Ovary (tissue), 9 donors: ENCODE results near the gene GINS3. TPM values are rescaled to one million over a fixed set of nuclear protein-coding genes. Genes with fewer than 3 reads are reported as not detected.
"Not testable (repeated sequence)": the region's sequence is repeated elsewhere in the genome, so short reads cannot be mapped to it uniquely, and the experiment has no call there.

Experiments
- DNase-seq, 5 donors: peaks; one replicate each; pipeline ENCODE4 v3.0.0-alpha.2; 2019 to 2020
- H3K27ac ChIP-seq, 2 donors: fragments of 200-600 bp; one replicate each; pipeline versions ENCODE4 v1.5.1 to v1.8.0; 2019 to 2022
- H3K27me3 ChIP-seq: fragments of 200-600 bp; one replicate; pipeline ENCODE4 v1.8.0; 2022
- H3K36me3 ChIP-seq: fragments of 200-600 bp; sonication (generic); one replicate; pipeline ENCODE4 v1.5.1; 2019
- H3K4me1 ChIP-seq: one replicate; pipeline ENCODE4 v1.8.1; 2013; ENCODE audit warnings: mild to moderate bottlenecking, moderate library complexity; ENCODE audit not compliant: insufficient read depth
- H3K4me3 ChIP-seq: fragments of 200-600 bp; sonication (generic); one replicate; pipeline ENCODE4 v1.5.1; 2017
- H3K9me3 ChIP-seq, 2 donors: fragments of 200-600 bp in 1 of 2; sonication (generic) in 1 of 2; one replicate each; pipeline versions ENCODE4 v1.5.1 to v1.8.1; 2013 to 2019; ENCODE audit warnings: mild to moderate bottlenecking in 1 of 2, moderate library complexity in 1 of 2
- EP300 ChIP-seq: sonication (generic); formaldehyde crosslinking; IDR thresholded peaks from one replicate; pipeline ENCODE4 v1.6.1; 2017; ENCODE audit warnings: antibody characterized with exemption
- POLR2A ChIP-seq: fragments of 450-650 bp; IDR thresholded peaks from one replicate; pipeline ENCODE4 v1.6.1; 2017; ENCODE audit warnings: antibody characterized with exemption, mild to moderate bottlenecking, moderate library complexity
- WGBS, 3 donors: extraction: QIAGEN DNeasy Blood & Tissue Kit in 1 of 3; methylation state at CpG; one replicate each; pipeline versions ENCODE4 v1.1.5 to v1.1.7; 2013 to 2017; 5-methylcytosine and 5-hydroxymethylcytosine counted together
- intact Hi-C, 4 donors: fragments of 100-400 bp; cut with DNase I; formaldehyde crosslinking; loops; one replicate each; pipeline versions ENCODE4 v1.11.0 to v1.15.1; 2022 to 2023
- polyA plus RNA-seq, 2 donors: library from polyadenylated mRNA; stranded (reverse); fragments of 200-250 nt in 1 of 2; fragments of 350-450 nt in 1 of 2; fragmentation: Illumina TruSeq in 1 of 2; extraction: RNeasy Lipid Tissue Mini Kit (QIAGEN cat#74804) in 1 of 2; gene quantifications; one replicate each; pipeline ENCODE4 v1.2.3, GENCODE V29; 2013 to 2014
- total RNA-seq, 7 donors: library from RNA; depleted of rRNA in 2 of 7; stranded (reverse); fragments of >200 nt in 2 of 7; fragmentation: NEBNext Ultra II Directional in 3 of 7; extraction: Animal tissue kit (Norgen Biotek cat#: 25700) in 3 of 7; gene quantifications; one replicate each; pipeline versions ENCODE4 v1.1.0 to v1.2.4, GENCODE V29; 2016 to 2023
- TF ChIP-seq, protein P1 (sequence below), 3 donors: fragments of 450-650 bp in 2 of 3; fragments of 200-600 bp in 1 of 3; IDR thresholded peaks; one replicate each; pipeline versions ENCODE4 v1.5.1 to v1.8.0; 2016 to 2022; ENCODE audit warnings: antibody characterized with exemption in 3 of 3, mild to moderate bottlenecking in 1 of 3
- donor health status: DM: no; HTN: no; CAD: no; lungs with moderate emphysema.
- donor health status: DM: no; HTN: no; CAD: no.
- donor health status: Bipolar disorder and iron deficiency.
- donor health status: DM: yes; HTN: yes; CAD: no.
- donor health status: DM: no; HTN: no; CAD: no.
- donor health status: DM: yes; HTN: yes; CAD: no.

Gene GINS3
- total and polyA plus RNA-seq, 9 donors: 0.72 to 4.8 (median 1.7) TPM

DNA sequence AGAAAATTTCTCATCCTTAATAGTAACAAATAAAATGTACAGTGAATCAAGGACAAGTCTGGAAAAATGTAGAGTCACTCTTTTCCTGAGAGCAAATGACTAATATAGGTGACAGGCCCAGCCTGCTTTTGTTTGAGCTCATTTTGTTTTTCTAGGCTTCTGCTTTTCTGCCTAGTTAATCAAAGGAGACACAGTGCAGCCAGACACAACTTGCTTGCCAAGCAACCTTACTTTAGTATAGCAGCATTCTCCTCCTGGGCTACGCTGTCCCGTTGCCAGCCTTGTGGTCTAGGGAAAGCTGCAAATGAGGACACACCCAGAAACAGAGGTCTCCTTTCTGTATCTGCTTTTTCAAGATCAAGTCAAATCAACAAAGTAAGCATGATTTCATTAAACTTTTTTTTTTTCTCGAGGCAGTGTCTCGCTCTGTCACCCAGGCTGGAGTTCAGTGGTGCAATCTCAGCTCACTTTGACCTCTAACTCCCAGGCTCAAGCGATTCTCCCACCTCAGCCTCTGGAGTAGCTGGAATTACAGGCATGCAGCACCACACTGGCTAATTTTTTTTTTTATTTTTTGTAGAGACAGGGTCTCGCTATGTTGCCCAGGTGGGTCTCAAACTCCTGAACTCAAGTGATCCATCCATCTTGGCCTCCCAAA, 17.2 kb downstream of the GINS3 start:
- TF ChIP-seq, protein P1, sequence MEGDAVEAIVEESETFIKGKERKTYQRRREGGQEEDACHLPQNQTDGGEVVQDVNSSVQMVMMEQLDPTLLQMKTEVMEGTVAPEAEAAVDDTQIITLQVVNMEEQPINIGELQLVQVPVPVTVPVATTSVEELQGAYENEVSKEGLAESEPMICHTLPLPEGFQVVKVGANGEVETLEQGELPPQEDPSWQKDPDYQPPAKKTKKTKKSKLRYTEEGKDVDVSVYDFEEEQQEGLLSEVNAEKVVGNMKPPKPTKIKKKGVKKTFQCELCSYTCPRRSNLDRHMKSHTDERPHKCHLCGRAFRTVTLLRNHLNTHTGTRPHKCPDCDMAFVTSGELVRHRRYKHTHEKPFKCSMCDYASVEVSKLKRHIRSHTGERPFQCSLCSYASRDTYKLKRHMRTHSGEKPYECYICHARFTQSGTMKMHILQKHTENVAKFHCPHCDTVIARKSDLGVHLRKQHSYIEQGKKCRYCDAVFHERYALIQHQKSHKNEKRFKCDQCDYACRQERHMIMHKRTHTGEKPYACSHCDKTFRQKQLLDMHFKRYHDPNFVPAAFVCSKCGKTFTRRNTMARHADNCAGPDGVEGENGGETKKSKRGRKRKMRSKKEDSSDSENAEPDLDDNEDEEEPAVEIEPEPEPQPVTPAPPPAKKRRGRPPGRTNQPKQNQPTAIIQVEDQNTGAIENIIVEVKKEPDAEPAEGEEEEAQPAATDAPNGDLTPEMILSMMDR (IDR thresholded peaks at IDR 0.05): no peak
- TF ChIP-seq EP300 (no peak), POLR2A (no peak)
- no peaks in the 10 kb centered on the region for H3K9me3 ChIP-seq
- WGBS, 3 donors: 33 to 41% (median 39%) methylated on average over 6 of the region's 6 CpGs
- H3K4me1 ChIP-seq: no peaks in the 10 kb centered on the region
- no peak overlapping the region for H3K4me3 ChIP-seq
- no peaks in the 10 kb centered on the region for H3K27me3 ChIP-seq
- H3K27ac ChIP-seq: no peak overlapping the region
- intact Hi-C loops: no loop called here
- no peak for DNase-seq
- no peaks in the 10 kb centered on the region for H3K36me3 ChIP-seq

GRCh38 chr16:58411336-58411735, 19.1 kb downstream of the GINS3 start:
- no peak for TF ChIP-seq EP300
- no peak for TF ChIP-seq POLR2A
- TF ChIP-seq, protein P1 (IDR thresholded peaks at IDR 0.05): no peak
- WGBS, 3 donors: 96 to 99% (median 96%) methylated on average over 2 of the region's 2 CpGs
- no peak overlapping the region for H3K27ac ChIP-seq
- DNase-seq: no peak
- H3K27me3 ChIP-seq: no peaks in the 10 kb centered on the region
- intact Hi-C loops: loop anchor here in 1 of 4 donors (10.0 kb wide), 1 partner anchor 57 kb away; no protein-coding TSS in a partner anchor
- H3K9me3 ChIP-seq: no peaks in the 10 kb centered on the region
- H3K4me1 ChIP-seq: no peaks in the 10 kb centered on the region
- no peak overlapping the region for H3K4me3 ChIP-seq
- no peaks in the 10 kb centered on the region for H3K36me3 ChIP-seq

DNA sequence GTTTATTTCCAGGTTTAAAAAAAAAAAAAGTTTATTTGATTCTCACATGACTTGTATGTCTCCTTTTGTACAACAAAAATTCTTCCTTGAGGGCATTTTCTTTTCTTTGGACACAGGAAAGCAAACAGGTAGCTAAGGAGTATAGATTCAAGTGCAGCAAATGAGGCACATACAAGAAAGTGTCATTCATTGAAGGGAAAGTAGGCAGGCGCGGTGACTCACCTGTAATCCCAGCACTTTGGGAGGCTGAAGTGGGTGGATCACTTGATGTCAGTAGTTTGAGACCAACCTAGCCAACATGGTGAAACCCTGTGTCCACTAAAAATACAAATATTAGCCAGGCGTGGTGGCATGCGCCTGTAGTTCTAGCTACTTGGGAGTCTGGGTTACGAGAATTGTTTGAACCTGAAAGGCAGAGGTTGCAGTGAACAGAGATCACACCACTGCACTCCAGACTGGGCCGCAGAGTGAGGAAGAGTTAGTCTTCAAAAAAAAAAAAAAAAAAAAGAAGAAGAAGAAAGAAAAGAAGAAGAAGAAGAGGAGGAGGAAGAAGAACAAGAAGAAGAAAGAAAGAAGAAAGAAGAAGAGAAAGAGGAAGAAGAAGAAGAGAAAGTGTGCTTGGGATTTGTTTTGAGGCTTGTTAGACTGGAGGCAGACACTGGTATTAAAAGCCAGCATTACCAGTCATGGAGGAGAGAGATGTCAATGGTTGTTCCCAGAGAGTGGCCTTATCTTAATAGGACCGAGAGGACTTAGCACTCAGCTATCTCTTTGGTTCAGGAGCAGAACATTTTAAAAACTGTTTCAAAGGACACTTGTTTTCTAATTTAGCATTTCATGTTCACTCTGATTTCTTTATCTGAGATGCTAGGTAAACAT, 19.7 kb downstream of the GINS3 start:
- Histone ChIP-seq H3K27me3 (no peaks in the 10 kb centered on the region), H3K27ac (no peak overlapping the region), H3K4me3 (no peak overlapping the region), H3K36me3 (no peaks in the 10 kb centered on the region), H3K4me1 (no peaks in the 10 kb centered on the region), H3K9me3 (no peaks in the 10 kb centered on the region)
- TF ChIP-seq POLR2A (no peak), EP300 (no peak)
- TF ChIP-seq, protein P1 (IDR thresholded peaks at IDR 0.05): no peak
- intact Hi-C loops: loop anchor here in 1 of 4 donors (10.0 kb wide), 1 partner anchor 57 kb away; no protein-coding TSS in a partner anchor
- no peak for DNase-seq
- WGBS, 3 donors: 84 to 87% (median 85%) methylated on average over 7 of the region's 7 CpGs

GRCh38 chr16:58412615-58412970, 20.3 kb downstream of the GINS3 start:
- H3K4me1 ChIP-seq, H3K27ac ChIP-seq, H3K4me3 ChIP-seq, H3K36me3 ChIP-seq, H3K27me3 ChIP-seq, DNase-seq, H3K9me3 ChIP-seq: not testable (repeated sequence)
- WGBS, 3 donors: 87 to 92% (median 90%) methylated on average over 5 of the region's 5 CpGs
- intact Hi-C loops: loop anchor here in 1 of 4 donors (10.0 kb wide), 1 partner anchor 58 kb away; no protein-coding TSS in a partner anchor

DNA sequence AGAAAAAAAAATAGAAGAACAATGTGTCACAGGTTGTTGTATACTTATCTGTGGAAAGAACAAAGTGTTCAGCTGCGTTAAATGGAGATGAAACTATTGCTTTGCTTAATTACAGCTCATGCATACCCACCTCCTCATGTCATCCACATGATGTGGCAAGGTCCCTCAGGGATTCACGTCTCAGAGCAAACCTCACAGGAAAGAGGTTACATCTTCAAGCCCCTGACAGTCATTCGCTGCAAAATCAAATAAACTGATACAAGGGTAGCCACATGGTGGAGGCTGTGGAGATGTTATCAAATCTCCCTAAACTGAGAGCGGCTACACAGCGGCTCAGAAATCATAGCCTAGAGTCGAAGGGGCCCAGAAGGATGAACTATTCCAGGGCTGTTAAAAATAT, 21.1 kb downstream of the GINS3 start:
- TF ChIP-seq POLR2A: no peak
- TF ChIP-seq, protein P1 (IDR thresholded peaks at IDR 0.05): no peak
- no peak for TF ChIP-seq EP300
- WGBS, 3 donors: 76 to 83% (median 77%) methylated on average over 6 of the region's 6 CpGs
- Histone ChIP-seq H3K27ac (no peak overlapping the region), H3K27me3 (no peaks in the 10 kb centered on the region), H3K9me3 (no peaks in the 10 kb centered on the region), H3K4me3 (no peak overlapping the region), H3K36me3 (no peaks in the 10 kb centered on the region), H3K4me1 (no peaks in the 10 kb centered on the region)
- intact Hi-C loops: loop anchor here in 1 of 4 donors (10.0 kb wide), 1 partner anchor 59 kb away; no protein-coding TSS in a partner anchor
- DNase-seq: no peak
